Stimulated activated CD8-positive, alpha-beta memory T cell treated with anti-CD3 and anti-CD28 coated beads, Interleukin-15, amount 100 ng/mL, for 48 hours (primary cell): ENCODE data around the gene SLC4A2.

Source experiments
- DNase-seq, 2 donors: peaks; one replicate each; pipeline ENCODE4 v3.0.0-alpha.2; 2020; ENCODE audit warnings: low read depth in 2 of 2

SLC4A2 gene

GRCh38 chr7:151093748-151094147, 34.4 kb downstream of the SLC4A2 start:
- no peak for DNase-seq

- DNase-seq = no peak
Measured at GRCh38 chr7:151094675-151095074, 35.3 kb downstream of the SLC4A2 start.

GRCh38 chr7:151095123-151095797, 35.9 kb downstream of the SLC4A2 start:
- DNase-seq = no peak

- no peak for DNase-seq
Measured at GRCh38 chr7:151095828-151096475, 36.6 kb downstream of the SLC4A2 start.

GRCh38 chr7:151099486-151100211, 40.3 kb downstream of the SLC4A2 start:
- DNase-seq = no peak

- no peak for DNase-seq
Measured at GRCh38 chr7:151100921-151101320, 41.5 kb downstream of the SLC4A2 start.

GRCh38 chr7:151101621-151102396, 42.4 kb downstream of the SLC4A2 start:
- DNase-seq = no peak

- no peak for DNase-seq
Measured at GRCh38 chr7:151102991-151103390, 43.6 kb downstream of the SLC4A2 start.

- DNase-seq = no peak
Measured at GRCh38 chr7:151103973-151104372, 44.6 kb downstream of the SLC4A2 start.

GRCh38 chr7:151104411-151105235, 45.2 kb downstream of the SLC4A2 start:
- DNase-seq = no peak

- DNase-seq = no peak
Measured at GRCh38 chr7:151107882-151108281, 48.5 kb downstream of the SLC4A2 start.

- no peak for DNase-seq
Measured at GRCh38 chr7:151109094-151110048, 50.0 kb downstream of the SLC4A2 start.

GRCh38 chr7:151110236-151110940, 51.0 kb downstream of the SLC4A2 start:
- no peak for DNase-seq

- peak; percentile 41 to 51 for DNase-seq
Measured at GRCh38 chr7:151110941-151111645, 51.7 kb downstream of the SLC4A2 start.

GRCh38 chr7:151113344-151114150, 54.2 kb downstream of the SLC4A2 start:
- no peak for DNase-seq

- no peak for DNase-seq
Measured at GRCh38 chr7:151114151-151115090, 55.0 kb downstream of the SLC4A2 start.
